ENCODE measurements around the gene FAM181A.

DNA sequence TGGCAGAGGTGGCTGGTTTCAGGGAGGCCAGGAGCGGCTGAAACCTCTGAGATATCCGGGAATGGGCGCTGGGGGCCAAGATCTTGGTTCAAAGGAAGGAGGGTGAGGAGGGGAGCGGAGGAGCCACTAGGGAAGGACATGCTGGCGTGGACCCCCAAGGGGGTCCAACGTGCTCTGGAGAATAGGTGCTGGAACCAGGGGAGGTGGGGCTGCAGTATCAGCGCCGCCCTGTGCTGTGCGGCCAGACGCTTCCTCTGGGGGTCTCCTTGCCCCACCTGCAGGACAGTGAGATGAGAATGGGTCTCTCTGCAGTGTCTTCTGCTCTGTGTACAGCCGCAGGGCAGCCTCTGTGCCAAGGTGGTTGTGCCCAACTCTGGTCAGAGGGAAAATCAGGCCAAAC is 2.5 kb downstream of the FAM181A start:
- TF ChIP-seq, protein P1, sequence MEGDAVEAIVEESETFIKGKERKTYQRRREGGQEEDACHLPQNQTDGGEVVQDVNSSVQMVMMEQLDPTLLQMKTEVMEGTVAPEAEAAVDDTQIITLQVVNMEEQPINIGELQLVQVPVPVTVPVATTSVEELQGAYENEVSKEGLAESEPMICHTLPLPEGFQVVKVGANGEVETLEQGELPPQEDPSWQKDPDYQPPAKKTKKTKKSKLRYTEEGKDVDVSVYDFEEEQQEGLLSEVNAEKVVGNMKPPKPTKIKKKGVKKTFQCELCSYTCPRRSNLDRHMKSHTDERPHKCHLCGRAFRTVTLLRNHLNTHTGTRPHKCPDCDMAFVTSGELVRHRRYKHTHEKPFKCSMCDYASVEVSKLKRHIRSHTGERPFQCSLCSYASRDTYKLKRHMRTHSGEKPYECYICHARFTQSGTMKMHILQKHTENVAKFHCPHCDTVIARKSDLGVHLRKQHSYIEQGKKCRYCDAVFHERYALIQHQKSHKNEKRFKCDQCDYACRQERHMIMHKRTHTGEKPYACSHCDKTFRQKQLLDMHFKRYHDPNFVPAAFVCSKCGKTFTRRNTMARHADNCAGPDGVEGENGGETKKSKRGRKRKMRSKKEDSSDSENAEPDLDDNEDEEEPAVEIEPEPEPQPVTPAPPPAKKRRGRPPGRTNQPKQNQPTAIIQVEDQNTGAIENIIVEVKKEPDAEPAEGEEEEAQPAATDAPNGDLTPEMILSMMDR (IDR thresholded peaks at IDR 0.05), result no peak
- no peak for TF ChIP-seq POLR2AphosphoS5 (IDR thresholded peaks at IDR 0.05)
- TF ChIP-seq POLR2A (IDR thresholded peaks at IDR 0.05), result no peak
- TF ChIP-seq EP300 (IDR thresholded peaks at IDR 0.05), result no peak
